Heart right ventricle (tissue), 16 donors: ENCODE measurements around the gene IGSF21. TPM values are rescaled to one million over a fixed set of nuclear protein-coding genes. Genes with fewer than 3 reads are reported as not detected.
"Not testable (repeated sequence)": the region's sequence is repeated elsewhere in the genome, so short reads cannot be mapped to it uniquely, and the experiment has no call there.

ENCODE experiments used
- ATAC-seq, 8 donors: fragments of 200-7000 bp; cut with Tn5 transposase; one replicate each; pipeline ENCODE4 v1.9.1; 2020; ENCODE audit warnings: mild to moderate bottlenecking in 8 of 8, moderate library complexity in 8 of 8, moderate number of reproducible peaks in 1 of 8
- DNase-seq, 2 donors: peaks; one replicate each; pipeline ENCODE4 v3.0.0-alpha.2; 2020
- H3K27ac ChIP-seq, 10 donors: fragments of 200-600 bp; sonication (generic) in 2 of 10; one replicate each; pipeline versions ENCODE4 v1.5.0 to v1.8.0; 2020 to 2022; ENCODE audit warnings: mild to moderate bottlenecking in 3 of 10
- H3K27me3 ChIP-seq, 7 donors: fragments of 200-600 bp; one replicate each; pipeline ENCODE4 v1.8.0; 2021 to 2022; ENCODE audit warnings: mild to moderate bottlenecking in 2 of 7
- H3K36me3 ChIP-seq, 9 donors: fragments of 200-600 bp; sonication (generic) in 1 of 9; one replicate each; pipeline versions ENCODE4 v1.5.0 to v1.8.0; 2020 to 2022; ENCODE audit warnings: mild to moderate bottlenecking in 2 of 9
- H3K4me1 ChIP-seq, 9 donors: fragments of 200-600 bp; sonication (generic) in 1 of 9; one replicate each; pipeline versions ENCODE4 v1.5.0 to v1.8.0; 2020 to 2022; ENCODE audit warnings: mild to moderate bottlenecking in 4 of 9
- H3K4me3 ChIP-seq, 10 donors: fragments of 200-600 bp; sonication (generic) in 2 of 10; one replicate each; pipeline versions ENCODE4 v1.5.0 to v1.8.0; 2020 to 2022; ENCODE audit warnings: mild to moderate bottlenecking in 7 of 10, moderate library complexity in 2 of 10
- H3K9me3 ChIP-seq, 11 donors: fragments of 200-600 bp in 10 of 11; sonication (generic) in 2 of 11; one replicate each; pipeline versions ENCODE4 v1.5.0 to v1.8.0; 2013 to 2022; ENCODE audit warnings: mild to moderate bottlenecking in 2 of 11, control low read depth in 1 of 11, moderate library complexity in 1 of 11
- WGBS, 2 donors: extraction: QIAGEN DNeasy Blood & Tissue Kit; methylation state at CpG; one replicate each; pipeline ENCODE4 v1.1.7; 2013; ENCODE audit warnings: inconsistent platforms in 1 of 2; 5-methylcytosine and 5-hydroxymethylcytosine counted together
- intact Hi-C, 10 donors: fragments of 100-400 bp; cut with DNase I; formaldehyde crosslinking; loops; one replicate each; pipeline versions ENCODE4 v1.11.1 to v1.14.2; 2022
- polyA plus RNA-seq, 2 donors: library from polyadenylated mRNA; stranded (reverse); fragments of 200-250 nt; gene quantifications; one replicate each; pipeline ENCODE4 v1.2.3, GENCODE V29; 2013
- total RNA-seq, 10 donors: library from RNA; stranded (reverse); fragmentation: NEBNext Ultra II Directional in 3 of 10; extraction: Animal tissue kit (Norgen Biotek cat#: 25700) in 3 of 10; gene quantifications; one replicate each; pipeline versions ENCODE4 v1.2.1 to v1.2.4, GENCODE V29; 2021 to 2023
- TF ChIP-seq, protein P1 (sequence below), 9 donors: fragments of 200-600 bp; sonication (generic) in 2 of 9; IDR thresholded peaks; one replicate each; pipeline versions ENCODE4 v1.5.0 to v1.8.0; 2021 to 2022; ENCODE audit warnings: antibody characterized with exemption in 9 of 9, mild to moderate bottlenecking in 5 of 9, moderate library complexity in 1 of 9
- donor health status: Arrhythmogenic right ventricular cardiomyopathy.
- donor health status: ischemic (EF 13 %, LVEDD 7.1; RV severe dilation, severe dysfunction).
- donor health status: healthy with polysubstance abuse.
- donor health status: DM: no; HTN: yes; CAD: no.
- donor health status: DM: no; HTN: no; CAD: no.
- donor health status: ischemic (EF 25% LVEDD 6.9; RV normal size, moderate dysfunction).
- donor health status: ischemic (EF 25% LVEDD 5.7; RV mildly dilated, moderate dysfunction).
- donor health status: healthy.
- donor health status: DM: yes; HTN: yes; CAD: no.
- donor health status: Ischemic cardiomyopathy.
- donor health status: ischemic (EF 35%, LVEDD 5.7; RV mildly dilated, moderate dysfunction).
- donor health status: nonischemic (EF 11% LVEDD 7.7; RV severe dilation, severe dysfunction).
- donor health status: DM: yes; HTN: yes; CAD: no.
- donor health status: PGD.
- donor health status: ischemic (EF 29% LVEDD 5.4; RV normal size, mild dysfunction).
- donor health status: nonischemic (EF 23%, LVEDD 6.1; RV moderate dilation, normal function).

IGSF21 gene
- total and polyA plus RNA-seq, 12 donors: 0.13 to 1.6 (median 0.51) TPM; not detected in 1

DNA sequence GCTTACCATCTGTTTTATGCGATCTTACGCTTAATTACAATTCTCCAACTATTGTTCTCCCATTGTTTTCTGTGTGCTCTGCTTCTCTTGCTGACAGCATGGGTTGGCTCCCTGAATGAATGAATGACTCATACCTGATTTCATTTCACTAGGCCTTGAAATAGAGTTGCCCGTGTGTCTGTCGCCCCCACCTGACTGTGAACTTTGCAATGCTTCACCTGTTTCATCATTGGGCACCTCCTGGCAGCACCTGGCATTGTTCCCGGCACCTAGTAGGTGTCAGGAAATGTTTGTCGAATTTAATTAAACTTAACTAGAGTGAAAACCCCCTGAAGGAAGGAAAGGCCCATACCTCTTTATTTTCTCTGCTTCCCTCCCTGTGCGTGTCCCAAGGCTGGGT lies 252.7 kb downstream of the IGSF21 start:
- TF ChIP-seq, protein P1, sequence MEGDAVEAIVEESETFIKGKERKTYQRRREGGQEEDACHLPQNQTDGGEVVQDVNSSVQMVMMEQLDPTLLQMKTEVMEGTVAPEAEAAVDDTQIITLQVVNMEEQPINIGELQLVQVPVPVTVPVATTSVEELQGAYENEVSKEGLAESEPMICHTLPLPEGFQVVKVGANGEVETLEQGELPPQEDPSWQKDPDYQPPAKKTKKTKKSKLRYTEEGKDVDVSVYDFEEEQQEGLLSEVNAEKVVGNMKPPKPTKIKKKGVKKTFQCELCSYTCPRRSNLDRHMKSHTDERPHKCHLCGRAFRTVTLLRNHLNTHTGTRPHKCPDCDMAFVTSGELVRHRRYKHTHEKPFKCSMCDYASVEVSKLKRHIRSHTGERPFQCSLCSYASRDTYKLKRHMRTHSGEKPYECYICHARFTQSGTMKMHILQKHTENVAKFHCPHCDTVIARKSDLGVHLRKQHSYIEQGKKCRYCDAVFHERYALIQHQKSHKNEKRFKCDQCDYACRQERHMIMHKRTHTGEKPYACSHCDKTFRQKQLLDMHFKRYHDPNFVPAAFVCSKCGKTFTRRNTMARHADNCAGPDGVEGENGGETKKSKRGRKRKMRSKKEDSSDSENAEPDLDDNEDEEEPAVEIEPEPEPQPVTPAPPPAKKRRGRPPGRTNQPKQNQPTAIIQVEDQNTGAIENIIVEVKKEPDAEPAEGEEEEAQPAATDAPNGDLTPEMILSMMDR (IDR thresholded peaks at IDR 0.05): no peak
- Histone ChIP-seq H3K27me3 (peaks cover under 1 to 63% (median 40%) of the 10 kb centered on the region in 7 donors), H3K36me3 (no peaks in the 10 kb centered on the region), H3K4me1 (no peaks in the 10 kb centered on the region), H3K4me3 (no peak overlapping the region), H3K27ac (no peak overlapping the region), H3K9me3 (no peaks in the 10 kb centered on the region)
- ATAC-seq: no peak
- intact Hi-C loops: no loop called here
- 77 to 80% methylated on average over 7 of the region's 7 CpGs for WGBS, 2 donors
- DNase-seq: no peak

DNA sequence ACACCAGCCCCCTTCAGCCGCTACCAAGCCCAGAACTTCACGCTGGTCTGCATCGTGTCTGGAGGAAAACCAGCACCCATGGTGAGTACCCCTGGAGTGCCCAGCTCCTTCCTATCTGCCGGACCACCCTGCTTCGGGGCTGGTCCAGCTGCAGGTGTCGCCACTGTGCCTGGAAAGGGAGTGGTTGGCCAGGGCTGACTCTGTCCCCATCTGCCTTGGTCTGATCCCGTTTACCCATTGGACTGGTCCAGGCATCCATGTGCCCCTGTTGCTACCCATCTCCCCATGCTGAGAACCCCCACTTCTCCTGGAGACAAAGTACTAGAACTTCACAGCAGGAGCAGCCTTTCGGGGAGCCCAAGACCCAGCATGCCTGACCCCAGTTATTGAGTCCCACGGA lies 254.6 kb downstream of the IGSF21 start:
- DNase-seq: no peak
- WGBS, 2 donors: 64% methylated on average over 9 of the region's 9 CpGs
- Histone ChIP-seq H3K27ac (no peak overlapping the region), H3K4me3 (no peak overlapping the region), H3K9me3 (peaks cover 0 to 10% (median 0%) of the 10 kb centered on the region in 11 donors), H3K4me1 (no peaks in the 10 kb centered on the region), H3K27me3 (peaks cover 0 to 67% (median 36%) of the 10 kb centered on the region in 7 donors), H3K36me3 (no peaks in the 10 kb centered on the region)
- no peak for ATAC-seq
- TF ChIP-seq, protein P1 (IDR thresholded peaks at IDR 0.05): no peak
- intact Hi-C loops: no loop called here

DNA sequence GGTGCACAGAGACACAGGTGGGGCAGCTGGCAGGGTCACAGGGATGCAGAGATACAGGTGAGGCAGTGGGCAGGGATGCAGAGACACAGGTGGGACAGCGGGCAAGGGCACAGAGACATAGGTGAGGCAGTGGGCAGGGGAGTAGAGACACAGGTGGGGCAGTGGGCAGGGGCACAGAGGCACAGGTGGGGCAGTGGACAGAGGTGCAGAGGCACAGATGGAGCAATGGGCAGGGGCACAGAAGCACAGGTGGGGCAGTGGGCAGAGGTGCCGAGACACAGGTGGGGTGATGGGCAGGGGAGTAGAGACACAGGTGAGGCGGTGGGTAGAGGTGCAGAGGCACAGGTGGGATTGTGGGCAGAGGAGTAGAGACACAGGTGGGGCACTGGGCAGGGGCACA lies 255.8 kb downstream of the IGSF21 start:
- 87% methylated on average over 3 of the region's 3 CpGs for WGBS, 2 donors
- no peak for DNase-seq
- no peak overlapping the region for H3K27ac ChIP-seq
- H3K4me3 ChIP-seq: no peak overlapping the region
- H3K4me1 ChIP-seq: no peaks in the 10 kb centered on the region
- H3K9me3 ChIP-seq: peaks cover 0 to 10% (median 0%) of the 10 kb centered on the region in 11 donors
- peaks cover 0 to 65% (median 36%) of the 10 kb centered on the region in 7 donors for H3K27me3 ChIP-seq
- ATAC-seq: peak in 1 of 8 donors; percentile 12
- intact Hi-C loops: no loop called here
- H3K36me3 ChIP-seq: no peaks in the 10 kb centered on the region
- TF ChIP-seq, protein P1 (IDR thresholded peaks at IDR 0.05): no peak

DNA sequence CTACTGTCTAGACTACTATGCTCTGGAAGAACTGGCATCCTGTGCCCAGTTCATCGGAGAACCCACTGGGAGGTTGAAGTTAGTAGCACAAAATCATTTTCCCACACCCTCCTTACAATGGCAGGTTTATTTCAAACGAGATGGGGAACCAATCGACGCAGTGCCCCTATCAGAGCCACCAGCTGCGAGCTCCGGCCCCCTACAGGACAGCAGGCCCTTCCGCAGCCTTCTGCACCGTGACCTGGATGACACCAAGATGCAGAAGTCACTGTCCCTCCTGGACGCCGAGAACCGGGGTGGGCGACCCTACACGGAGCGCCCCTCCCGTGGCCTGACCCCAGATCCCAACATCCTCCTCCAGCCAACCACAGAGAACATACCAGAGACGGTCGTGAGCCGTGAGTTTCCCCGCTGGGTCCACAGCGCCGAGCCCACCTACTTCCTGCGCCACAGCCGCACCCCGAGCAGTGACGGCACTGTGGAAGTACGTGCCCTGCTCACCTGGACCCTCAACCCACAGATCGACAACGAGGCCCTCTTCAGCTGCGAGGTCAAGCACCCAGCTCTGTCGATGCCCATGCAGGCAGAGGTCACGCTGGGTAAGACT lies 257.6 kb downstream of the IGSF21 start:
- DNase-seq (no peak), ATAC-seq (no peak)
- no peak overlapping the region for H3K4me3 ChIP-seq
- H3K27me3 ChIP-seq: peaks cover 0 to 57% (median 33%) of the 10 kb centered on the region in 7 donors
- peaks cover 0 to 13% (median 0%) of the 10 kb centered on the region in 11 donors for H3K9me3 ChIP-seq
- no peak overlapping the region for H3K27ac ChIP-seq
- no peaks in the 10 kb centered on the region for H3K36me3 ChIP-seq
- TF ChIP-seq, protein P1 (IDR thresholded peaks at IDR 0.05): no peak
- intact Hi-C loops: no loop called here
- 76 to 84% methylated on average over 31 of the region's 31 CpGs for WGBS, 2 donors
- no peaks in the 10 kb centered on the region for H3K4me1 ChIP-seq

DNA sequence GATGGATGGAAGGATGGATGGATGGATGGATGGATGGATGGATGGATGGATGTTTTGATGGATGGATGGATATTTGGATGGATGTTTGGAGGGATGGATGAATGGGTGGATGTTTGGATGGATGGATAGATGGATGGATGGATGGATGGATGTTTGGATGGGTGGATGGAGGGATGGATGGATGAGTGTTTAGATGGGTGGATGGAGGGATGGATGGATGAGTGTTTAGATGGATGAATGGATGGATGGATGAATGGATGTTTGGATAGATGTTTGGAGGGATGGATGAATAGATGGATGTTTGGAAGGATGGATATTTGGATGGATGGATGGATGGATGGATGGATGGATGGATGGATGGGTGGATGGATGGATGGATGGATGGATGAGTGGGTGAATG lies 264.9 kb downstream of the IGSF21 start:
- H3K36me3 ChIP-seq, H3K4me1 ChIP-seq, intact Hi-C loops, H3K27ac ChIP-seq, ATAC-seq, H3K4me3 ChIP-seq, DNase-seq: not testable (repeated sequence)
- H3K27me3 ChIP-seq: peaks cover 0 to 45% (median 25%) of the 10 kb centered on the region in 7 donors
- peaks cover 0 to 16% (median 0%) of the 10 kb centered on the region in 11 donors for H3K9me3 ChIP-seq
